ENCODE results near the gene DECR2.
"Not testable (repeated sequence)": the region's sequence is repeated elsewhere in the genome, so short reads cannot be mapped to it uniquely, and the experiment has no call there.

Gene DECR2

DNA sequence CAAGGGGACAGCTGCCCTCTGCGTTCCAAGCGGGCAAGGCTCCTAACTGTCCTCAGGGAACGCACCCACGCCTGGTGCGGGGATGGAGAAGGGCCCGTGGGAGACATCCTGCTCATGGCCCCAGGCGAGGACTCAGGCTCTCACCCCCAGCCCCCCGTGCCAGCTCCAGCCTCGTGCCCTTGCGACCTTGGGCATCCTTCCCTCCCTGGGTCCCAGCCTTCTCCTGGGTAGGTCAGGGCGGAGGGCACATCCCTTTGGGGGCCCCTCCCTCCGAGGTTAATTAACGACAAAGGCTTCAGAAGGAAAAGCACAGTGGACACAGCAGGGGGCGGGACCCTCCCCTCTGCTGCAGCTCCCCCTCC is 22.9 kb upstream of the DECR2 start:
- Mint-ChIP-seq H3K27me3 (no peaks in the 10 kb centered on the region), H3K27ac (ENCODE audit: low read depth) (no peak overlapping the region), H3K9me3 (no peaks in the 10 kb centered on the region), H3K4me1 (peaks cover 13% of the 10 kb centered on the region), H3K36me3 (ENCODE audit: insufficient read depth) (peaks cover 6% of the 10 kb centered on the region), H3K4me3 (peak overlapping the region; percentile 77)
- ATAC-seq (replicated peaks; ENCODE audit: extremely low read depth, poor library complexity, severe bottlenecking) (no peak), DNase-seq (ENCODE audit: low spot score in 2 of 2) (no peak)

DNA sequence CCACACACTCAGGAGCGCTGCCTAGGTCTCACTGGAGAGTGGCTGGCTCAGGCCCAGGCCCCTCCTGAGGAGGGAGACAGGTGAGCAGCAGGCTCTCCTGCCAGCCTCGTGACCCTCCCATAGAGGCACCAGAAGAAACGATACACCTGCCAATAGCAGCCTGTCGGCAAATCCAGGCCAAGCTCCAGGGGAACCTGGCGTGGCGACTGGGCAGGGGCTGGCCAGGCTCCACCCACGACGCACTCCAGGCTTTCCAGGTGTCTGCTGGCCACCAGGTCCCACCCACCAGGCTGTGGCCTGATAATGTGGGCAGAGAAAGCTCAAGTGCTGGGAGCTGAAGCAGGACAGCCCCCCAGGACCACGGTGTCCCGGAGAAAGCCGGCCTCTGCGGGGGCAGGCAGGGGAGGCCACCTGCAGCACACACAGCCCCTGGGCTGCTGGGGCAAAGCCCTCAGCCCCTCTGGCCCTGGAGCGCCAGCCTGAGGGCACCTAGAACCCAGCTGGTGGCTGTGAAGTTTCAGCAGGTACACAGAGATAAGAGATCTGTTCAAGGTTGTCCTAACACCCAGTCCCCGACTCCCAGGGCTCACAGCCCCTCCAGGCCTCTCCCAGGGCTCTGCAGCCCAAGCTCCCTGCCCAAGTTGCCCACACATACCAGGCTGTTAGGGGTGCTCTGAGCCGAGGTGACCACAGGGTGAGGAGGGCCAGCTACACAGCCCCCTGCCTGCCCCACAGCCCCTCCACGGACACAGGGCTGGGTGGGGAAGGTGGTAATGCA is 22.3 kb upstream of the DECR2 start:
- peak overlapping the region; percentile 77 for H3K4me3 Mint-ChIP-seq
- DNase-seq (ENCODE audit: low spot score in 2 of 2) (no peak), ATAC-seq (replicated peaks; ENCODE audit: extremely low read depth, poor library complexity, severe bottlenecking) (no peak)
- H3K36me3 Mint-ChIP-seq (ENCODE audit: insufficient read depth) = peaks cover 6% of the 10 kb centered on the region
- H3K4me1 Mint-ChIP-seq = peaks cover 13% of the 10 kb centered on the region
- no peaks in the 10 kb centered on the region for H3K9me3 Mint-ChIP-seq
- peak overlapping the region; percentile 38 for H3K27ac Mint-ChIP-seq (ENCODE audit: low read depth)
- no peaks in the 10 kb centered on the region for H3K27me3 Mint-ChIP-seq

- peak overlapping the region; percentile 38 for H3K27ac Mint-ChIP-seq (ENCODE audit: low read depth)
- H3K4me1 Mint-ChIP-seq = peaks cover 13% of the 10 kb centered on the region
- H3K9me3 Mint-ChIP-seq = no peaks in the 10 kb centered on the region
- no peaks in the 10 kb centered on the region for H3K27me3 Mint-ChIP-seq
- peaks cover 6% of the 10 kb centered on the region for H3K36me3 Mint-ChIP-seq (ENCODE audit: insufficient read depth)
- H3K4me3 Mint-ChIP-seq = peak overlapping the region; percentile 77
- ATAC-seq (replicated peaks; ENCODE audit: extremely low read depth, poor library complexity, severe bottlenecking) (no peak), DNase-seq (ENCODE audit: low spot score in 2 of 2) (no peak)
Observed at GRCh38 chr16:379961-380761, 21.5 kb upstream of the DECR2 start.

DNA sequence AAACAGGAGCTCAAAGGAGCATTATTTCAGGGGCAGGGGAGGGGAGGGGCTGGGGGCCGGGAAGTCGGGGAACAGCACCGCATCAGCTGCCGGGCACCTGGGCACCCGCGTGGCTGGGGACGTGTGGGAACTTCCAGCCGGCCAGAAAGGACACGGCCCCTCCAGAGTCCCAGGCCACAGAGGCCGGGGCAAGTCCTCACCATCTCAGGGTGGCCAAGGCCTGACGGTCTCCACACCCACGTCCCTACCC is 21.0 kb upstream of the DECR2 start:
- Mint-ChIP-seq H3K4me3 (peak overlapping the region; percentile 77), H3K9me3 (no peaks in the 10 kb centered on the region), H3K27me3 (no peaks in the 10 kb centered on the region), H3K27ac (ENCODE audit: low read depth) (peak overlapping the region; percentile 38), H3K36me3 (ENCODE audit: insufficient read depth) (peaks cover 6% of the 10 kb centered on the region), H3K4me1 (peaks cover 13% of the 10 kb centered on the region)
- ATAC-seq (replicated peaks; ENCODE audit: extremely low read depth, poor library complexity, severe bottlenecking) (no peak), DNase-seq (ENCODE audit: low spot score in 2 of 2) (no peak)

GRCh38 chr16:381012-381788 is 20.5 kb upstream of the DECR2 start:
- Mint-ChIP-seq H3K27ac (ENCODE audit: low read depth) (no peak overlapping the region), H3K9me3 (no peaks in the 10 kb centered on the region)

GRCh38 chr16:381789-382717 is 19.6 kb upstream of the DECR2 start, which contains the start of gene PGAP6:
Gene PGAP6, minus strand, starts transcription at chr16:381978. Its CDS starts 157 bp downstream, at chr16:381821.
- H3K4me3 Mint-ChIP-seq = peak within 1 kb of the TSS; percentile 77
- peaks cover 13% of the 10 kb centered on the region for H3K4me1 Mint-ChIP-seq
- DNase-seq (ENCODE audit: low spot score in 2 of 2) (no peak), ATAC-seq (replicated peaks; ENCODE audit: extremely low read depth, poor library complexity, severe bottlenecking) (peak; percentile 47)
- H3K9me3 Mint-ChIP-seq = no peaks in the 10 kb centered on the region
- peaks cover 4% of the 10 kb centered on the region for H3K36me3 Mint-ChIP-seq (ENCODE audit: insufficient read depth)
- peak within 1 kb of the TSS; percentile 29 for H3K27ac Mint-ChIP-seq (ENCODE audit: low read depth)
- H3K27me3 Mint-ChIP-seq = no peaks in the 10 kb centered on the region

More at GRCh38 chr16:381012-381788, 20.5 kb upstream of the DECR2 start:
- DNase-seq (ENCODE audit: low spot score in 2 of 2) = no peak
- ATAC-seq (replicated peaks; ENCODE audit: extremely low read depth, poor library complexity, severe bottlenecking) = peak; percentile 47
- Mint-ChIP-seq H3K27me3 (no peaks in the 10 kb centered on the region), H3K36me3 (ENCODE audit: insufficient read depth) (peaks cover 6% of the 10 kb centered on the region), H3K4me3 (peak overlapping the region; percentile 77), H3K4me1 (peaks cover 13% of the 10 kb centered on the region)

- peak overlapping the region; percentile 64 for H3K4me3 Mint-ChIP-seq
Observed at GRCh38 chr16:383326-384051, 18.2 kb upstream of the DECR2 start.

DNA sequence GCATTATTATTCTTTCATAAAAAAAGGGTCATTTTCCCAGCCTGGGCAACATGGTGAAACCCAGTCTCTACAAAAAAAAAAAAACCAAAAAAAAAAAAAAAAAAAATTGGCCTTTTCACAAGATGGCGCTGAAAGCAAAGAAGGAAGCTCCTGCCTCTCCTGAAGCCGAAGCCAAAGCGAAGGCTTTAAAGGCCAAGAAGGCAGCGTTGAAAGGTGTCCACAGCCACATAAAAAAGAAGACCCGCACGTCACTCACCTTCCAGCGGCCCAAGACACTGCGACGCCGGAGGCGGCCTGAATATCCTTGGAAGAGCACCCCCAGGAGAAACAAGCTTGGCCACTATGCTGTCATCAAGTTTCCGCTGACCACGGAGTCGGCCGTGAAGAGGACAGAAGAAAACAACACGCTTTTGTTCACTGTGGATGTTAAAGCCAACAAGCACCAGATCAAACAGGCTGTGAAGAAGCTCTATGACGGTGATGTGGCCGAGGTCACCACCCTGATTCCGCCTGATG is 15.0 kb upstream of the DECR2 start:
- no peak for ATAC-seq (replicated peaks; ENCODE audit: extremely low read depth, poor library complexity, severe bottlenecking)
- no peak for DNase-seq (ENCODE audit: low spot score in 2 of 2)
- Mint-ChIP-seq H3K9me3 (no peaks in the 10 kb centered on the region), H3K36me3 (ENCODE audit: insufficient read depth) (peaks cover 5% of the 10 kb centered on the region), H3K4me3 (no peak overlapping the region), H3K4me1 (peaks cover 8% of the 10 kb centered on the region), H3K27me3 (no peaks in the 10 kb centered on the region), H3K27ac (ENCODE audit: low read depth) (no peak overlapping the region)

More at GRCh38 chr16:383326-384051, 18.2 kb upstream of the DECR2 start:
- H3K27me3 Mint-ChIP-seq = no peaks in the 10 kb centered on the region
- DNase-seq (ENCODE audit: low spot score in 2 of 2) = no peak
- H3K36me3 Mint-ChIP-seq (ENCODE audit: insufficient read depth) = peaks cover 6% of the 10 kb centered on the region
- peak overlapping the region; percentile 29 for H3K27ac Mint-ChIP-seq (ENCODE audit: low read depth)
- H3K9me3 Mint-ChIP-seq = no peaks in the 10 kb centered on the region
- ATAC-seq (replicated peaks; ENCODE audit: extremely low read depth, poor library complexity, severe bottlenecking) = peak; percentile 26
- H3K4me1 Mint-ChIP-seq = peaks cover 13% of the 10 kb centered on the region

- ATAC-seq (replicated peaks; ENCODE audit: extremely low read depth, poor library complexity, severe bottlenecking); H3K9me3 Mint-ChIP-seq; H3K4me3 Mint-ChIP-seq; H3K27me3 Mint-ChIP-seq; H3K36me3 Mint-ChIP-seq (ENCODE audit: insufficient read depth); DNase-seq (ENCODE audit: low spot score in 2 of 2); H3K27ac Mint-ChIP-seq (ENCODE audit: low read depth): not testable (repeated sequence)
- peaks cover 20% of the 10 kb centered on the region for H3K4me1 Mint-ChIP-seq
Observed at GRCh38 chr16:387761-388666, 13.7 kb upstream of the DECR2 start.

DNA sequence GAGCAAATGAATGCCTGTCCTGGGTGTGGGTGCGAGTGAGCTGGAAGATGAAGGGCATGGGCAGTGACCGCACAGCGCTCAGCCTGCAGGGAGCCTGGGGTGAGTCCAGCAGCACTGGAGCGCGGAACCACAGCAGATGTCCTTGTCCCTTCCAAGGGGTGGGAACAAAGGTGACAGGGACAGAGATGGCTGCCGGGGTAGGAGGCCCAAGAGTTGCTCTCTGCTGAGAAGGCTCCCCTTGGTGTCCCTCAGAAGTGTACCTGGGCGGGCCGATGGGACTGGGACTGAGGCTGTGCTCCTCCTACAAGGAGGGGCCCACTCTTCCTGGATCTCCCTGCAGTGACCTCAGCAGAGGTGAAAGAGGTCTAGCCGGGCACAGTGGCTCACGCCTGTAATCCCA is 12.3 kb upstream of the DECR2 start:
- peaks cover 7% of the 10 kb centered on the region for H3K36me3 Mint-ChIP-seq (ENCODE audit: insufficient read depth)
- peak overlapping the region; percentile 38 for H3K27ac Mint-ChIP-seq (ENCODE audit: low read depth)
- DNase-seq (ENCODE audit: low spot score in 2 of 2) = no peak

More for the DNA sequence above, 12.3 kb upstream of the DECR2 start:
- no peak overlapping the region for H3K4me3 Mint-ChIP-seq
- ATAC-seq (replicated peaks; ENCODE audit: extremely low read depth, poor library complexity, severe bottlenecking) = no peak
- no peaks in the 10 kb centered on the region for H3K27me3 Mint-ChIP-seq
- H3K4me1 Mint-ChIP-seq = peaks cover 13% of the 10 kb centered on the region
- H3K9me3 Mint-ChIP-seq = no peaks in the 10 kb centered on the region
